Esophagus squamous epithelium (tissue), 5 donors: ENCODE measurements around the gene SRPRB. TPM values are rescaled to one million over a fixed set of nuclear protein-coding genes. Genes with fewer than 3 reads are reported as not detected.
A peak's percentile ranks its signal among the peaks of the same experiment; 100 is the strongest.

ENCODE experiments used
- DNase-seq: peaks from one replicate; lab custom pipeline; 2025; lab: John Stamatoyannopoulos, UW
- H3K27ac ChIP-seq, 4 donors: fragments of 200-600 bp; sonication (generic); one replicate each; pipeline ENCODE4 v1.5.1; 2016 to 2019; ENCODE audit warnings: mild to moderate bottlenecking in 1 of 4
- H3K27me3 ChIP-seq, 4 donors: fragments of 200-600 bp; sonication (generic); 1 replicate in 3 of 4; 2 replicates in 1 of 4; pipeline versions ENCODE4 v1.5.1 to v1.6.0; 2017 to 2021; ENCODE audit warnings: antibody characterized with exemption in 1 of 4
- H3K36me3 ChIP-seq, 3 donors: fragments of 200-600 bp; sonication (generic); one replicate each; pipeline ENCODE4 v1.5.1; 2016 to 2019
- H3K4me1 ChIP-seq, 3 donors: fragments of 200-600 bp; sonication (generic); one replicate each; pipeline ENCODE4 v1.5.1; 2017 to 2019
- H3K4me3 ChIP-seq, 4 donors: fragments of 200-600 bp; sonication (generic); 1 replicate in 3 of 4; 2 replicates in 1 of 4; pipeline ENCODE4 v1.5.1; 2016 to 2019; ENCODE audit warnings: mild to moderate bottlenecking in 2 of 4, moderate library complexity in 1 of 4
- H3K9me3 ChIP-seq, 3 donors: fragments of 200-600 bp; sonication (generic); one replicate each; pipeline ENCODE4 v1.5.1; 2016 to 2019
- CTCF ChIP-seq, 6 experiments: fragments of 450-650 bp in 4 of 6; fragments of 200-600 bp in 2 of 6; sonication (generic) in 2 of 6; IDR thresholded peaks; one replicate each; pipeline ENCODE4 v1.5.1; 2016 to 2019; ENCODE audit warnings: antibody characterized with exemption in 6 of 6, mild to moderate bottlenecking in 4 of 6, moderate library complexity in 4 of 6
- POLR2A ChIP-seq, 4 donors: fragments of 450-650 bp; IDR thresholded peaks; one replicate each; pipeline ENCODE4 v1.6.1; 2017; ENCODE audit warnings: antibody characterized with exemption in 4 of 4, mild to moderate bottlenecking in 4 of 4, moderate library complexity in 3 of 4
- WGBS, 2 donors: methylation state at CpG; one replicate each; pipeline ENCODE4 v1.1.5; 2018; 5-methylcytosine and 5-hydroxymethylcytosine counted together
- intact Hi-C: fragments of 100-400 bp; cut with DNase I; formaldehyde crosslinking; loops from one replicate; pipeline ENCODE4 v1.15.0; 2022
- total RNA-seq, 4 donors: library from RNA; depleted of rRNA; stranded (reverse); fragments of >200 nt; gene quantifications; one replicate each; pipeline ENCODE4 v1.1.0, GENCODE V29; 2016
- donor health status: DM: yes; HTN: yes; CAD: no.

The SRPRB gene
- total RNA-seq, 4 donors from 2014 or later: 25.1 to 107 (median 44.1) TPM

- H3K4me1 ChIP-seq: peaks cover 0 to 28% (median 5%) of the 10 kb centered on the region in 3 donors
- DNase-seq: no peak
- WGBS, 2 donors: 83 to 92% methylated on average over 3 of the region's 3 CpGs
- no peak for TF ChIP-seq CTCF (IDR thresholded peaks at IDR 0.05)
- no peak for TF ChIP-seq POLR2A (IDR thresholded peaks at IDR 0.05)
- no peak overlapping the region for H3K27ac ChIP-seq
- no peak overlapping the region for H3K4me3 ChIP-seq
- no peaks in the 10 kb centered on the region for H3K9me3 ChIP-seq
- peaks cover 0 to 31% (median 0%) of the 10 kb centered on the region in 3 donors for H3K36me3 ChIP-seq
- H3K27me3 ChIP-seq: no peaks in the 10 kb centered on the region
- intact Hi-C loops: no loop called here
Measured at GRCh38 chr3:133773732-133774131, 31.9 kb upstream of the SRPRB start.

GRCh38 chr3:133775309-133775708, 30.3 kb upstream of the SRPRB start:
- Histone ChIP-seq H3K36me3 (peaks cover 0 to 21% (median 0%) of the 10 kb centered on the region in 3 donors), H3K27me3 (no peaks in the 10 kb centered on the region), H3K27ac (no peak overlapping the region), H3K4me1 (peaks cover 0 to 36% (median 5%) of the 10 kb centered on the region in 3 donors), H3K4me3 (no peak overlapping the region), H3K9me3 (no peaks in the 10 kb centered on the region)
- intact Hi-C loops: no loop called here
- TF ChIP-seq CTCF (IDR thresholded peaks at IDR 0.05) (no peak), POLR2A (IDR thresholded peaks at IDR 0.05) (no peak)
- WGBS, 2 donors: 85 to 94% methylated on average over 7 to 9 of the region's 9 CpGs
- no peak for DNase-seq

GRCh38 chr3:133775835-133776234, 29.8 kb upstream of the SRPRB start:
- H3K36me3 ChIP-seq: peaks cover 0 to 16% (median 0%) of the 10 kb centered on the region in 3 donors
- TF ChIP-seq POLR2A (IDR thresholded peaks at IDR 0.05) (no peak), CTCF (IDR thresholded peaks at IDR 0.05) (no peak)
- no peak overlapping the region for H3K4me3 ChIP-seq
- intact Hi-C loops: no loop called here
- 88 to 94% methylated on average over 5 of the region's 5 CpGs for WGBS, 2 donors
- DNase-seq: no peak
- peaks cover 0 to 36% (median 5%) of the 10 kb centered on the region in 3 donors for H3K4me1 ChIP-seq
- no peaks in the 10 kb centered on the region for H3K27me3 ChIP-seq
- H3K9me3 ChIP-seq: no peaks in the 10 kb centered on the region
- H3K27ac ChIP-seq: no peak overlapping the region

GRCh38 chr3:133776794-133777438, 28.7 kb upstream of the SRPRB start:
- TF ChIP-seq CTCF (IDR thresholded peaks at IDR 0.05) (peak in 1 of 6 experiments; percentile 10), POLR2A (IDR thresholded peaks at IDR 0.05) (no peak)
- Histone ChIP-seq H3K27me3 (no peaks in the 10 kb centered on the region), H3K36me3 (peaks cover 0 to 11% (median 0%) of the 10 kb centered on the region in 3 donors), H3K4me3 (no peak overlapping the region), H3K27ac (peak overlapping the region in 1 of 4 donors; percentile 75), H3K9me3 (no peaks in the 10 kb centered on the region), H3K4me1 (peaks cover 0 to 36% (median 5%) of the 10 kb centered on the region in 3 donors)
- no peak for DNase-seq
- 90 to 93% methylated on average over 7 of the region's 7 CpGs for WGBS, 2 donors
- intact Hi-C loops: no loop called here

GRCh38 chr3:133777807-133778568, 27.6 kb upstream of the SRPRB start:
- Histone ChIP-seq H3K4me1 (peaks cover 0 to 36% (median 5%) of the 10 kb centered on the region in 3 donors), H3K4me3 (no peak overlapping the region), H3K36me3 (peaks cover 0 to 9% (median 0%) of the 10 kb centered on the region in 3 donors), H3K27ac (peak overlapping the region in 3 of 4 donors; percentile 28 to 75 (median 72)), H3K9me3 (no peaks in the 10 kb centered on the region), H3K27me3 (no peaks in the 10 kb centered on the region)
- WGBS, 2 donors: 46 to 50% methylated on average over 8 of the region's 8 CpGs
- DNase-seq: no peak
- intact Hi-C loops: no loop called here
- TF ChIP-seq CTCF (IDR thresholded peaks at IDR 0.05) (no peak), POLR2A (IDR thresholded peaks at IDR 0.05) (no peak)
